K562 (cell line): ENCODE results near the gene CHST12. TPM values are rescaled to one million over a fixed set of nuclear protein-coding genes. Genes with fewer than 3 reads are reported as not detected.

ENCODE experiments used
- ATF1 ChIP-seq, 2 experiments: fragments of 450-650 bp in 1 of 2; IDR thresholded peaks; 2 replicates each; pipeline ENCODE4 v1.6.1; 2016; ENCODE audit warnings: missing compliant biosample characterization in 1 of 2, missing genetic modification characterization in 1 of 2
- CREBBP ChIP-seq: IDR thresholded peaks from one replicate; pipeline ENCODE4 v1.6.1; 2012; ENCODE audit warnings: low read depth, mild to moderate bottlenecking, control low read depth, inconsistent platforms, low read length
- E4F1 ChIP-seq: fragments of 250-450 bp; sonication (Bioruptor Pico); IDR thresholded peaks from 2 replicates; pipeline ENCODE4 v1.5.0; 2021; ENCODE audit warnings: mild to moderate bottlenecking, borderline replicate concordance
- ESRRA ChIP-seq: fragments of 450-650 bp; IDR thresholded peaks from 2 replicates; pipeline ENCODE4 v1.6.1; 2014; ENCODE audit warnings: low read depth, mild to moderate bottlenecking, moderate library complexity, borderline replicate concordance
- FOS ChIP-seq: IDR thresholded peaks from 3 replicates; pipeline ENCODE4 v1.6.1; 2011; ENCODE audit not compliant: insufficient read length; ENCODE audit errors: extremely low read depth
- GABPB1 ChIP-seq: sonication (generic); formaldehyde crosslinking; IDR thresholded peaks from 2 replicates; pipeline ENCODE4 v1.8.0; 2022; ENCODE audit warnings: mild to moderate bottlenecking, missing genetic modification reagents
- GTF2E2 ChIP-seq: fragments of 200-800 bp; sonication (Bioruptor generic); IDR thresholded peaks from 2 replicates; pipeline ENCODE4 v1.6.1; 2016; ENCODE audit warnings: missing genetic modification characterization, missing compliant biosample characterization
- GTF2F1 ChIP-seq: IDR thresholded peaks from 2 replicates; pipeline ENCODE4 v1.6.1; 2011; ENCODE audit warnings: low read depth, low read length, improper control_type of control experiment
- HDAC1 ChIP-seq, 2 experiments: fragments of 450-650 bp; IDR thresholded peaks; 2 replicates each; pipeline ENCODE4 v1.6.1; 2016 to 2017; ENCODE audit warnings: inconsistent platforms in 1 of 2, mild to moderate bottlenecking in 1 of 2, moderate library complexity in 1 of 2
- KAT8 ChIP-seq: fragments of 450-650 bp; IDR thresholded peaks from 2 replicates; pipeline ENCODE4 v1.6.1; 2016; ENCODE audit warnings: low read depth, mild to moderate bottlenecking
- MAFK ChIP-seq: IDR thresholded peaks from 2 replicates; pipeline ENCODE4 v1.6.1; 2011; ENCODE audit warnings: low read length, improper control_type of control experiment
- MAX ChIP-seq: sonication (generic); formaldehyde crosslinking; IDR thresholded peaks from 2 replicates; pipeline ENCODE4 v1.9.0; 2022; ENCODE audit warnings: mild to moderate bottlenecking, missing genetic modification reagents
- MECOM ChIP-seq: fragments of 250-450 bp; sonication (Bioruptor Pico); IDR thresholded peaks from 2 replicates; pipeline ENCODE4 v1.8.0; 2022; ENCODE audit warnings: inconsistent platforms
- TAL1 ChIP-seq: fragments of 450-650 bp; IDR thresholded peaks from 2 replicates; pipeline ENCODE4 v1.6.1; 2016; ENCODE audit warnings: mild to moderate bottlenecking
- TEAD2 ChIP-seq: fragments of 450-650 bp; IDR thresholded peaks from 2 replicates; pipeline ENCODE4 v1.6.1; 2016; ENCODE audit warnings: missing genetic modification characterization, control low read depth, missing compliant biosample characterization
- ZNF140 ChIP-seq: fragments of 250-450 bp; sonication (Bioruptor Pico); IDR thresholded peaks from 2 replicates; pipeline ENCODE4 v1.8.0; 2021; ENCODE audit warnings: moderate library complexity, mild to moderate bottlenecking, inconsistent platforms
- ZNF318 ChIP-seq, 2 experiments: fragments of 450-650 bp; IDR thresholded peaks; 2 replicates each; pipeline ENCODE4 v1.6.1; 2016; ENCODE audit warnings: mild to moderate bottlenecking in 2 of 2, borderline replicate concordance in 1 of 2, low read depth in 1 of 2, moderate library complexity in 1 of 2
- polyA plus RNA-seq, 8 experiments: library from polyadenylated mRNA; depleted of rRNA in 4 of 8; stranded (reverse) in 5 of 8; unstranded in 3 of 8; fragments of >200 nt; fragmentation: Nextera tagmentation in 2 of 8; fragmentation: Illumina TruSeq in 1 of 8; extraction: Ambion mirVana in 2 of 8; extraction: Trizol in 1 of 8; gene quantifications; 2 replicates each; pipeline versions ENCODE4 v1.2.1 to v1.2.3, GENCODE V29; 2011 to 2014; ENCODE audit warnings: inconsistent platforms in 1 of 8, missing spikeins in 1 of 8
- total RNA-seq, 7 experiments: library from RNA; depleted of rRNA in 6 of 7; stranded (reverse); fragments of >200 nt in 6 of 7; fragmentation: Illumina TruSeq in 2 of 7; extraction: Trizol in 2 of 7; gene quantifications; 2 replicates each; pipeline versions ENCODE4 v1.2.1 to v1.2.3, GENCODE V29; 2011 to 2021; ENCODE audit warnings: low replicate concordance in 1 of 7

The CHST12 gene
- total and polyA plus RNA-seq, 9 of the 15 experiments (the other 6 are each of a cell fraction or from before 2014, with no cell fraction given) = 0.18 to 19.8 (median 3.6) TPM

DNA sequence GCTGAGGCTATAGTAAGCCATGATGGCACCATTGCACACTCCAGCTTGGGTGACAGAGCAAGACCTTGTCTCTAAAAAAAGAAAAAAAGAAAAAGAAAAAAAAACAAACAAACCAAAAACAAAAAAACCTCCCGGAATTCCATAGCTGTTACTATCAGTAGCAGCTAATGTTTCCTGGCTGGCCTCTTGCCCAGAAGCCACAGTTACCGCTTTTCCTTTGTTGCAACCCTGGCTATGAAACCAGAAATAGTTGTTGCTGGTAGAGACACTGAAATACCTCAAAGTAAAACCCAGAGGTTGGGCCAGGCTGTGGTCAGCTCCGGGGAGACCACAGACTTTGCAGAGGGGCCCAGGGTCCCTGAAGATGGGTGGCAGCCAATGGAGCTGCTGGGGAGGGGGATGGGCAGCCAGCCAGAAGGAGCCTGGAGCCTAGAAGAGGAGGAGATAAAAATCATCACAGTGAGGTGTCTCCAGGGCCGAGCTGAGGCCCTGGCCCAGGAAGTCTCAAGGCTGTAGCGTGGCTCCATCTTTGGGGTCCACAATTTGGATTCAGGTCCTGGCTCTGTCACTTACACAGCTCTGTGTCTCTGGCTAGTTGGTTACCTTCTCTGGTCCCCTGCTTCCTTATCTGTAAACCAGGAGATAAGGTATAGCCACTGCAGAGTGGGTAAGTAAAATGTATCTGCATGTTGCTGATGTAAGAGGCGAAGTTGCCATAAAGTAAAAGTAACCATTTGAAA, 3.4 kb upstream of the CHST12 start (continued):
- TF ChIP-seq ATF1 (CRISPR knock-in tag; IDR thresholded peaks at IDR 0.05) = no peak
- TF ChIP-seq ATF1 (tag; IDR thresholded peaks at IDR 0.05) = peak; percentile 65
- TF ChIP-seq MAFK = no peak
- TF ChIP-seq ZNF140 (CRISPR knock-in tag) = no peak
- TF ChIP-seq E4F1 (CRISPR knock-in tag) = no peak
- TF ChIP-seq HDAC1 (IDR thresholded peaks at IDR 0.05) = peak in 1 of 2 experiments; percentile 35; a peak in 1 of 4 replicates
- 0 out of 2 replicates have a peak, but pooled peaks have one; percentile 28 for TF ChIP-seq GABPB1 (CRISPR knock-in tag)
- peak; percentile 76; the same call in 1 of the 2 replicates for TF ChIP-seq ESRRA
- TF ChIP-seq ZNF318 (IDR thresholded peaks at IDR 0.05; ENCODE audit: borderline replicate concordance in 1 of 2, low read depth in 1 of 2) = 0 out of 4 replicates have a peak, but pooled peaks of 1 of the 2 experiments have one; percentile 31
- TF ChIP-seq TEAD2 (tag) = 0 out of 2 replicates have a peak, but pooled peaks have one; percentile 20
- peak; percentile 10; the same call in 1 of the 2 replicates for TF ChIP-seq TAL1
- TF ChIP-seq GTF2F1 = no peak
- TF ChIP-seq MAX (CRISPR knock-in tag) = no peak
- no peak for TF ChIP-seq KAT8
- TF ChIP-seq CREBBP = no peak
- TF ChIP-seq GTF2E2 (tag) = no peak; the same call in 1 of the 2 replicates
- TF ChIP-seq FOS = no peak
- no peak for TF ChIP-seq MECOM
